GM18520 (cell line): Measurements from ENCODE around the gene ZFYVE9.

Experiments
- ATAC-seq: cut with Tn5 transposase; IDR thresholded peaks from one replicate; pipeline ENCODE4 v1.9.1; 2021; ENCODE audit not compliant: unreplicated experiment

Gene ZFYVE9

GRCh38 chr1:52323731-52324130 is 181.8 kb downstream of the ZFYVE9 start:
- ATAC-seq, result no peak

DNA sequence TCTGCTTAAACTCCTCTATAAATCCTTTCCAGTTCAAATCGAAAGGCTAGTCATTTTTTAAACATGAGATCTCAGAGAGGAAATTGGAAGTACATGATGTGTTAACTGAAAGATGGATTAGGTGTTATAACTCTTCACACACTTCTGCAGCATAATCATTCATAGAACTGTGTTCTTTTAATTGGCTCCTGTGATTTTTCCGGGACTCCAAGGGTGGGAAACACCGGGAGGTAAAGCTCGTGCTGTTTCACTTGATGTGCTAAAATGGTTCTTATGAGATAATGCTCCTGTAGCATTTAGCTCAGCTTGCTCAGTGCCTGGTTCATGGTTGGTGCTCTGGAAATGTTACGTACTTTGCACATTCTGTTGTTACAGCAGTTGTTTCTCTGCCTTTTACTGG is 183.9 kb downstream of the ZFYVE9 start:
- ATAC-seq, result no peak

- no peak for ATAC-seq
Observed at GRCh38 chr1:52328615-52329014, 186.7 kb downstream of the ZFYVE9 start.

DNA sequence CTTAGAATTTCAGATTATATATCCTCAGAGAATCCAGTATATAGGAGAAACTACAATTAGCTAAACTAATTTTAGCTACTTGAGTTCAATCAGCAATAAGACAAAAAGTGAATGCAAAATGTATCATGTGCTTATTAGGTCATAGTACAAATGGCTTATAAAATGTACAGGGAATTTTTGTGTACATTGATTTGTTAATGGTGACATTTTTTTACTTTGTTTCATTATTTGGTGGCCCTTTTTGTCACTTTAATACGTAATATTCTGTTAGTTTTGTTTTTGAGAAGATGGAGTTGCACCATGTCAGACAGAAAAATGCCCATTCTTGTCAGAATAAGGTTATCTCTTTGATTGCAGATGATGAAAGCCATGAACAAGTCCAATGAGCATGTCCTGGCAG is 190.5 kb downstream of the ZFYVE9 start:
- ATAC-seq, result no peak

GRCh38 chr1:52334906-52335528 is 193.1 kb downstream of the ZFYVE9 start:
- ATAC-seq, result no peak

DNA sequence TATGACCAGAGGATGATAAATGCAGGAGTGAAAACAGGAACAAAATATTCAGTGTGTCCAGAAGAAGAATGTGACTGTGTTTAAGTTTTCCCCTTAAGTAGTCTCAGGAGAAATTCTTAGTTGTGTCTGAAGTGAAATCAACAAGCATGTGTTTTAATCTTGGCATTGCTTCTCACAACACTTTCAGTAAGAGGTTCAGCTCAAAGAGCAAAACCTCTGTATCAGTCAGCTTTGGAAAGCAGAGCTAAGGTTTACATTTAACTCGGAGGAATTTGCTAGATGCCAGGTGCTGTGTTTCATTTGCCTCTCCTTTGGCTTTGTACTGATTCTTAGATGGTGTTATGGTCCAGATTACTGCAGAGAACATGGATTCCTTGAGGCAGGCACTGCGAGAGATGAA is 195.6 kb downstream of the ZFYVE9 start:
- no peak for ATAC-seq

DNA sequence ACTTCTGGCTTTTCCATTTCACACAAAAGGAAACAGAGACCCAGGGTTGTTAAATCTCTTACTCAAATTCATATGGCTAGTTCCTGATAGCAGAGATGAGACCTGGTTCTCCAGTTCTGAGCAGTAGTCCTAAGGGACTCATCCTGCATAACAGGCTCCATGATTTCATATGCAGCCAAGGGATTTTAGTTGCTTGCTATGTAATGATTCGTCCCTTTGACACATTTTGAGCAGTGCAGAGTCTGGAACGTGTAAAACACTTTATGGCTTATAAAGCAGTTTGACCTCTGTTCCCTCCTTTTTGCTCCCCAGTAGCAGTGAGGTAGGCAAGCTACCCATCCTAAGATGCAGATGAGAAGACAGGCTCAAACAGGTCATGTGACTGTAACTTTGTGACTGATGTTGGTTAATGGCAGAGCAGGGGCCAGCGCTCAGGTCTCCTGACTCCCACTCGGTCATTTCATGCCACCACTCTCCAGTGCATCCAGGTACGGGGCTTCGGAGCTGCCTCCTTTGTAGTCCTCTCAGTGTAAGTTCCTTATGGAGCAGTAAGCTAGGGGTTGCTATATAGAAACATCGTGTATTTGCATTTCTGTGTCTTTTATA is 199.9 kb downstream of the ZFYVE9 start:
- no peak for ATAC-seq

- ATAC-seq, result no peak
Observed at GRCh38 chr1:52343979-52344378, 202.1 kb downstream of the ZFYVE9 start.

GRCh38 chr1:52345252-52345651 is 203.4 kb downstream of the ZFYVE9 start:
- ATAC-seq, result no peak

GRCh38 chr1:52346653-52347052 is 204.8 kb downstream of the ZFYVE9 start:
- ATAC-seq, result no peak

DNA sequence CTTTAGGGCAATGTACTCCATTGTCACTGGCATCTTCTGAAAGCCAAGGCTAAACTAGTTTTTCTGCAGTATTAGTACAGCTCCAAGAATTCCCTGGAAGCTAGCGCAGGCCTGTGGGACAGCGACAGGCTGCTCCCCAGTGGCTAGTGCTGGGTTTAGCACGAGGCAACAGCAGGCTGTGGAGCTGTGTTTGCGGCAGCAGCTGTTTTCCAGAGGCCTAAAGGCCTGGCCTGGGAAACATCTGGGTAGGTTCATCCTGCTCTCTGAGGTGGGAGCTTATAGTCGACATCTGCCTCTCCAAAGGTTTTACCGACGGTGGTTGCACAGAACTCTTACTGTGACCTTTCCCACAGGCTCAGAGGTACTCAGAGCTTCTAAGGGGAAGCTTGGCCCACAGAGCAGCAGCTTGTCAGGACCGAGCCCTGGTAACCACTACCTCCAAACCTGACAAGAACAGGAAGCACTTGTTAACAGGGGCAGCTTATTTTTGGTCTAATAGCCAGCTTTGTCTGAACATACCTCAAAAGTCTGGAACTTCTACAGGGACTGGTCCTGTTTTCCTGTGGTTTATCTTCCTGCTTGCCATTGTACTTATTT is 206.9 kb downstream of the ZFYVE9 start:
- no peak for ATAC-seq

- no peak for ATAC-seq
Observed at GRCh38 chr1:52352690-52353089, 210.8 kb downstream of the ZFYVE9 start.

DNA sequence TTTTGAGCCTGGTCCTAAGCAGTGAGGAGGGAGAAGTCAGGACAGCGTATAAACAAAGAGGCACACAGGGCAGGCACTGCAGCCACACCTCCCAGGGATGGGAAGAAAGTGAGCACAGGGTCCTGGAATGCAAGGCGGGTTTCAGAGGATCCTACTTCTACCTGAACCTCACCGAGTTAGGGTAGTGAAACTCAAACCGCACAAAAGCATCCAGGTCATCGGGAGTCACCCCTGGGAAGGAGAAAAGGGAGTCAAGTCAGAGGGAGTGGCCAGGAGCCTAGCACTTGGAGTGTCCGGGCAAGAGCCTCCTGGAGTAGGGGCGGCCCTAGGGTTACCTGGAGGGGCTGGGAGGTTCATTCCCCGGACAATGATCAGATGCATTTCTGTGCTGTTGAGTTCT is 213.5 kb downstream of the ZFYVE9 start:
- ATAC-seq, result no peak

DNA sequence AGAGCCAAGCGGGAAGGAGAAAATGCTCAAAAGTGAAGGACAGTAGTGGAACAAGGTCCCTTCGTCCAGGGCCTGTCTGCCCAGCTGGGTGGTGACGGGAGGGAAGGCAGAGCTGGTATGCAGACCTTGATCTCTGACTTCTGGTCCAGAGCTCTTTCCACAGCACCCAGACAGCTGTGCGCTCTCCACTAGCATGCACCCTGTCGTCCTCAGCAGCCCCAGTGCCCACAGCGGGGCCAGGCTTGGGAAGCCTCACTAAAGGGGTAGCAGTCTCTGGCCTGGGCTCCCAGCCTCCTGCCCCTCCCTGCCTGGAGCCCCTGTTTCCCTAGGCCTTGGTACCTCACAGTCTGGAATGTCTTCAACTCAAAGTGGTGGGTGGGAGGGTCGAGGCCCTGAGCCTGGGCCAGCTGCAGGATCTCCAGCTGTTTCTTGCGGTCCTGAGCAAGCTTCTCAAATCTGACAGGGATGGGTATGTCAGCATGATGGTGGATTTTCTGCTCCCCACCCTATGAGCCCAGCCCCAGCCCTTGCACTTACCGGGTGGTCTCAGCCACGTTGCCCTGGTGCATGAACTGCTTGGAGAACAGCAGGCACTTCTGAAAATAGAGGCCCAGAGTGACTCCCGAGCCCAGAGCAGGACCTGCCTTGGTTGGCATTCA is 214.1 kb downstream of the ZFYVE9 start:
- ATAC-seq, result no peak

DNA sequence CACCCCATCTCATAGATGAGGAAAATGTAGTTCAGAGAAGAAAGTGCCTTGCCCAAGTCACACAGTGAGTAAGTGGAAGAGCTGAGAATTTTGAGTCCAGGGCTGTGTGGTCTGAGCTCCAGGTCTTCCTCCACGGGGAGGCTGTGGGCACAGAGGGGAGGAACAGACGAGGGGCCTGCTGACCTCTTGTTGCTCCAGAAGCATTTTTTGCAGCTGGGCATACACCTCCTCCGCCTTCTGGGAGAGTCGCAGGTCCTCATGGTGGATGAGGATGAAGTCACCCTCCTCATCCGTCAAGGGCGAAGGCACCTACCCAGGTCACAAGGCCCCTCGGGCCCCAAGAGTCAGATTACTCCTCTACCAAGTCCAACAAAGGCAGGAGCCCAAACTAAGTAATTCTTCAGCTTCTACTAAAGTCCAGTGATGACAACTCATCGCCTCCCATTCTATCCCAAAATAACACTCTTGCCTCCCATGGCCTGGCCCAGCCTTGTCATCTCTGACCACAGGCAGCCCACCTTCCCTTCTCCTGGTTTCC is 215.0 kb downstream of the ZFYVE9 start:
- ATAC-seq, result no peak

- no peak for ATAC-seq
Observed at GRCh38 chr1:52357397-52357796, 215.5 kb downstream of the ZFYVE9 start.

DNA sequence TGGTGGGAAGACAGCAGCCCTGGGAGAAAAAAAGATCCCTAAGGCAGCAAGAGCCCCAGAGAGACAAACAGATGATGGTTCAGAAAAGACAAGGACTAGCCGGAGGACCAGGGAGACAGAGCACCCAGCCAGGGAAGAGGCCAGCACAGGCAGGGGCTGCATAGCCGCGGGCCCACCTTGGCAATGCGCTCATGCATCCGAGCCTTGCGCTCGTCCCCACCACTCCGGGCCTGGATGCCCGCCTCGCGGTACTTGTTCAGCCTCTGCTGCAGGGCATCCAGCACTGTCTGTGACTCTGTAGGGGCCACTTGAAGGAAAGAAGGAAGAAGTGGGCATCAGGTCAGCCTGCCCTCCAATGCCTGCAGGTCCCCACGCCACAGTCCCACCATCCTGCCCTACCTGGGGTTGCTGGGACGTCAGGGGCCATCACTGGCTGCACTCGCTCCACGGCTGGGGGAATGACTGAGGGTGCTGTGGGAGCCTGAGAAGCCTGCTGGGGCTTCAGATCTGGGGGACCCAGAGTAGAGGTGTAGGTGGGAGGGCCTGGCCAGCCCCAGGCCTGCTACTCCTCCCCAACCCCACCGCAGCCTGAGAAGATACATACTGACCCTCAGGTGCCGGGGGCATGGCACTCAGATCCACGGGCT is 217.1 kb downstream of the ZFYVE9 start:
- ATAC-seq, result no peak

GRCh38 chr1:52359676-52360594 is 218.0 kb downstream of the ZFYVE9 start:
- no peak for ATAC-seq

GRCh38 chr1:52360595-52360968 is 218.7 kb downstream of the ZFYVE9 start:
- no peak for ATAC-seq

DNA sequence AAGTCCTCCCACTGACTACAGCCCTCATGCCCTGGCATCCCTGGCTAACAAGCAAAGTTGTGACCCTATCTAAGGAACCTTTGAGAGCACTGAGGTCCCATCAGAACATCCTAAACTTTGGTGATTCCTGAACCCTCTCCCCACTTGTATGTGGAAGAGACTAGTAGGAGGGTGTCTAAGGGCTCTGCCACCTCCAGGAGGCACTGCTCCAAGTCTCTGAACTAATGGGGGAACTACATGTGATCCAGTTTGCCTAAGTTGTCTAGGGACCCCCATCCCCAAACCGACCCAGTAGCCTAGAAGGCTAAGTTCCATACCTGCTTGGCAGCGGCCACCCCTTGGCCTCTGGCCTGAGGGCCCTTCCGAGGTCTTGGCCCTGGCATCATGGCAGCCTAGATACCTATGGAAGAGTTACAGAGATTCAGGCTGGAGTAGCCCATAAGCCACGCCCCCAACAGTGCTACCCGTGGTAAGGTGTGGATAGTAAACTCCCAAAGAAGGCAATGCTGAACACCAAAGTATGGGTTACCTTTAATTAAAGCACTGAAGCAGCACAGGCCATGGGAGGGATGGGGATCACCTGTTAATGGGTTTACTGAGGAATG is 222.4 kb downstream of the ZFYVE9 start:
- ATAC-seq, result no peak
